Loucy (cell line): Measurements from ENCODE around the gene AP1B1.

ENCODE experiments used
- CTCF ChIP-seq: fragments of 200-600 bp; sonication (generic); conservative IDR thresholded peaks from 2 replicates; pipeline ENCODE4 v1.5.1; 2014; ENCODE audit warnings: mild to moderate bottlenecking, antibody characterized with exemption, low read length
- EZH2phosphoT487 ChIP-seq: fragments of 200-600 bp; IDR thresholded peaks from 2 replicates; pipeline ENCODE4 v1.6.1; 2018; ENCODE audit warnings: antibody characterized with exemption, mild to moderate bottlenecking, moderate library complexity, borderline replicate concordance

- TF ChIP-seq CTCF (no peak), EZH2phosphoT487 (no peak)
Observed at GRCh38 chr22:29325356-29325755, 63.0 kb downstream of the AP1B1 start.
